Muscle layer of colon (tissue), 2 donors: ENCODE results near the gene PLXND1.

ENCODE experiments used
- H3K27ac ChIP-seq: one replicate; pipeline ENCODE4 v1.7.0; 2013; ENCODE audit warnings: low read depth, mild to moderate bottlenecking, low read length, moderate library complexity
- H3K27me3 ChIP-seq, 2 donors: one replicate each; pipeline ENCODE4 v1.7.0; 2013; ENCODE audit warnings: low read length in 2 of 2, mild to moderate bottlenecking in 2 of 2; ENCODE audit not compliant: insufficient read depth in 2 of 2, control insufficient read depth in 1 of 2
- H3K36me3 ChIP-seq: one replicate; pipeline ENCODE4 v1.7.0; 2013; ENCODE audit warnings: mild to moderate bottlenecking, low read length; ENCODE audit not compliant: insufficient read depth
- H3K4me1 ChIP-seq: one replicate; pipeline ENCODE4 v1.7.0; 2013; ENCODE audit warnings: mild to moderate bottlenecking, low read length; ENCODE audit not compliant: insufficient read depth
- H3K4me3 ChIP-seq, 2 donors: one replicate each; pipeline ENCODE4 v1.7.0; 2013; ENCODE audit warnings: low read length in 2 of 2, low read depth in 1 of 2, mild to moderate bottlenecking in 1 of 2, moderate library complexity in 1 of 2
- H3K9ac ChIP-seq: one replicate; pipeline ENCODE4 v1.7.0; 2013; ENCODE audit warnings: low read length
- H3K9me3 ChIP-seq: one replicate; pipeline ENCODE4 v1.7.0; 2013; ENCODE audit warnings: mild to moderate bottlenecking, low read length
- donor health status: abdominal sarcoma.
- donor health status: Adenocarcinoma of cecum.

Gene PLXND1

DNA sequence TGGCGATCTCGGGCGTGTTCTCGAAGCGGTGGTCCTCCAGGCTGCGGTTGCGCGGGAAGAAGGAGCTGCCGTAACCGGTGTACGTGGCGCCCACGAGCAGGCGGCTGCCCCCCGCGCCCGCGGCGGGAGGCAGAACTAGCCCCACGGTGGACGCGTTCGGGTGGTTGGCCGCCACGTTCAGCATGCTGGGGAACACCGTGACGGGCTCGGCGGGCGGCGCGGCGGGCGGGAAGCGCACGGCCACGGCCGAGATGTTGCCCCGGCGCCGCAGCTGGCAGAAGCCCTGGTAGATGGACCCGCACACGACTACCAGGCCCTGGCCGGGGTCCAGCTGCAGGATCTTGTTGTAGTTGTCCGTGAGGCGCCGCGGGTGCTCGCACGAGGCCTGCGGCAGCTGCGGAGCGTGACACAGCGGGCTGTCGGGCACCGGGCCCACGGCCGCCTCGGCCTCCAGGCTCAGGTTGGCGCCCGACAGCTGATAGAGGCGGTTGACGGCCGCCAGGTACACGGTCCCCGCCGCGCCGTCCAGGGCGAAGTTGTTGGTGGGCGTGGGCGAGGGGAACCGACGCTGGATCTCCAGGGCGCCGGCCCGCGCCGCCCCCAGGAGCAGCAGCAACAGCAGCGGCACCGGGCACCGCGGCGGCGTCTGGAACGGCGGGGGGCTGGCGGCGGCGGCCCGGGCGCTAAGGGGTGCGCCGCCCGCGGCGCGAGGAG lies 397 bp downstream of the PLXND1 start:
- Histone ChIP-seq H3K27ac (peak overlapping the region; percentile 70), H3K27me3 (peaks cover 0 to 6% of the 10 kb centered on the region in 2 donors), H3K4me1 (peaks cover 47% of the 10 kb centered on the region), H3K9me3 (no peaks in the 10 kb centered on the region), H3K4me3 (peak overlapping the region; percentile 37 to 60), H3K36me3 (no peaks in the 10 kb centered on the region), H3K9ac (no peak overlapping the region)

GRCh38 chr3:129605203-129605921 lies 1.1 kb downstream of the PLXND1 start:
- Histone ChIP-seq H3K36me3 (no peaks in the 10 kb centered on the region), H3K9ac (no peak overlapping the region), H3K27ac (peak overlapping the region; percentile 70), H3K4me3 (peak overlapping the region; percentile 37 to 63), H3K4me1 (peaks cover 50% of the 10 kb centered on the region), H3K9me3 (no peaks in the 10 kb centered on the region), H3K27me3 (peaks cover 0 to 6% of the 10 kb centered on the region in 2 donors)

DNA sequence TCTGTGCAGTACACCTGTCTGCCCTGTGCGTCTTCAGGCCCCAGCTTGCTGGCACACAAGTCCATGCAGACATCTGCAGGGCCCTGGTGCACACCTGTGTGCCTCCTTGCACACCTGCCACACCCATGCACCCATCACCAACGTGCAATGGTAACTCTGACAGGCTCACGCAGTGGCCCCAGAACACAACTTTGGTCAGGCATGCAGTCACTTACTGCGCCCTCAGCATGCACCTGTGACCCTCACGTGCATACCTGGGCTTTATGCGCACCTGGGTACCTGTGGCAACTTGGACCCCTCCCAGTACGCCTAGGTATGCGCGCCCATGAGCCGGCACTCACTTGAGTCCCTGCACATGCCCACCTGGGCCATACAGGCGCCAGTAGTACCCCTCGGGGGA lies 1.7 kb downstream of the PLXND1 start:
- Histone ChIP-seq H3K27ac (no peak overlapping the region), H3K4me3 (peak overlapping the region; percentile 29 to 63), H3K9me3 (no peaks in the 10 kb centered on the region), H3K27me3 (peaks cover 0 to 6% of the 10 kb centered on the region in 2 donors), H3K9ac (no peak overlapping the region), H3K36me3 (no peaks in the 10 kb centered on the region), H3K4me1 (peaks cover 53% of the 10 kb centered on the region)

GRCh38 chr3:129603991-129604749 lies 2.3 kb downstream of the PLXND1 start:
- Histone ChIP-seq H3K4me1 (peaks cover 52% of the 10 kb centered on the region), H3K9me3 (no peaks in the 10 kb centered on the region), H3K9ac (no peak overlapping the region), H3K36me3 (no peaks in the 10 kb centered on the region), H3K27me3 (peaks cover 0 to 6% of the 10 kb centered on the region in 2 donors), H3K27ac (no peak overlapping the region), H3K4me3 (peak overlapping the region in 1 of 2 donors; percentile 63)

GRCh38 chr3:129603561-129603942 lies 2.9 kb downstream of the PLXND1 start:
- H3K9ac ChIP-seq = peak overlapping the region; percentile 20
- peak overlapping the region in 1 of 2 donors; percentile 63 for H3K4me3 ChIP-seq
- H3K36me3 ChIP-seq = no peaks in the 10 kb centered on the region
- peaks cover 0 to 6% of the 10 kb centered on the region in 2 donors for H3K27me3 ChIP-seq
- no peak overlapping the region for H3K27ac ChIP-seq
- no peaks in the 10 kb centered on the region for H3K9me3 ChIP-seq
- peaks cover 54% of the 10 kb centered on the region for H3K4me1 ChIP-seq

DNA sequence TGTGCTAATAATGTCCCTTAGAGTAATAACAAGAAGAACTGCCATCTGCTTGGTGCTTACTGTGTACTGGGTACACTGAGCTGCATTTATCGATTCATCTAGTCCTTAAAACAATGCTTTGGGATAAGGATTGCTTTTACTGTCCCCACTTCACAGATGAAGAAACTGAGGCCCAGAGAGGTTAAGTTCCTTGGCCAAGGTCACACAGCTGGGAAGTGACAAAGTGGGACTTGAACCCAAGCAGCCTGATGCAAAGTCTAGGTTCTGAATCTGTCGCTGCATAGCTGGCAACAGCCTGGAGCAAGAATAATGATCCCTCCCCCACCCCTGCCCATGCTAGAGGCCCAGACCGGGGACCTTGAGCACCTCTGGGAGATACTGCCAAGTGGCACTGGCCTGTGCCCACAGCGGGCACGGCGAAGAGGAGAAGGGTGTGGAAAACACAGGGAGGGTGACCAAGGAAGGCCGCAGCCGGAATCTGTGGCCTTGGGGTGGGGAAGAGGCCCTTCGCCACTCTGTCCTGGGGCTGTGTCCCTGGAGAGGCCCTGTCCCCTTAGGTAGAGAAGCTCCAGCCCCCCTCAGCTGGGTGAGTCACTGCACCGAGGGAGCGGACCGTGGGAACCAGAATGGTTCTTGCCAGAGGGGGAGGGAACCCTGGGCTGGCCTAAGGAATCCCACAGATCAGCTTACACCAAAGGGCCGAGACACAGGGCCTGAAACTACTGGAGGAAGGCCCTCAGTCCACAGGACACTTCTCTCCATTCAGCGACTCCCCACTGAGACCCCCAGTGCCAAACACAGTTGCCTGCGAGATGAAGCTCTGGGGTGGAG lies 3.5 kb downstream of the PLXND1 start:
- Histone ChIP-seq H3K4me3 (peak overlapping the region in 1 of 2 donors; percentile 63), H3K36me3 (no peaks in the 10 kb centered on the region), H3K9me3 (no peaks in the 10 kb centered on the region), H3K9ac (peak overlapping the region; percentile 20), H3K4me1 (peaks cover 56% of the 10 kb centered on the region), H3K27me3 (peaks cover 0 to 6% of the 10 kb centered on the region in 2 donors), H3K27ac (peak overlapping the region; percentile 30)

DNA sequence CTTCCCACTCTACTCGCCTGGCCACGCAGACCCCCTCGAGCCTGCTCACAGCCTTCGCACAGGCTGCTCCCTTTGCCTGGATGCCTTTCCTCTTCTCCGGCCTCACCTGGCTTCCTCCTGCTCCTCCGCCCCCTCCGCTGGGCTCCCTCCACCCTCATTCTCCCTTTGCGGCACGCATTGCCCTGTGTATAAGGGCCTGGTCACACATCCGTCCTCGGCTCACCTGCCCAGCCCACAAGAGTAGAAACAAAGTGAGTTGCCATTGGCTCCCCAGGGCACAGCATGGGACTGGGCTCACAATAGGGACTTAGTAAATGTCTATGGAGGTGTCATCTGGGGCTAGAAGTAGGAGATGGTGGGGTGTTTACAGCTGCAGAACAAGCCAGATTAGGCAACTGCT lies 4.2 kb downstream of the PLXND1 start:
- Histone ChIP-seq H3K9me3 (no peaks in the 10 kb centered on the region), H3K9ac (no peak overlapping the region), H3K27me3 (peaks cover 0 to 6% of the 10 kb centered on the region in 2 donors), H3K27ac (no peak overlapping the region), H3K36me3 (no peaks in the 10 kb centered on the region), H3K4me3 (peak overlapping the region in 1 of 2 donors; percentile 63), H3K4me1 (peaks cover 56% of the 10 kb centered on the region)

GRCh38 chr3:129601713-129602112 lies 4.8 kb downstream of the PLXND1 start:
- no peaks in the 10 kb centered on the region for H3K36me3 ChIP-seq
- H3K27ac ChIP-seq = no peak overlapping the region
- H3K9ac ChIP-seq = no peak overlapping the region
- no peaks in the 10 kb centered on the region for H3K9me3 ChIP-seq
- H3K27me3 ChIP-seq = peaks cover 0 to 6% of the 10 kb centered on the region in 2 donors
- no peak overlapping the region for H3K4me3 ChIP-seq
- peaks cover 60% of the 10 kb centered on the region for H3K4me1 ChIP-seq

DNA sequence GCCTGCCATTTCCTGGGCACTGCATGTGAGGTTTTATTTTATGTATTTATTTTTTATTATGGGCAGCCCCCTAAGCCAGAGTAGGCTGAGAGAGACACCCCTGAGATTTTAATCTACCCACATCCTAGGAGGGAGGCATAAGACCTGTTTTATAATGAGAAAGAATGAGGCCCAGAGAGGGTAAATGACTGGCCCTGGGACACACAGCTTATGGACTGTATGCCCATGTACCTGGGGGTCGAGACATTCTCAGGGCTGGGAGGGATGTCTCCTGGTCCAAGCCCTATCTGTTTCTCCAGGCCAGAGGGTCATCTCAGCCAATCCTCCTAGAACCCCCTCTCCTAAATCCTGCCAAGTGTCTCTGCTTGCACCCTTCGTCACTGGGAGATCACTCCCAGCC lies 6.1 kb downstream of the PLXND1 start:
- H3K4me3 ChIP-seq = no peak overlapping the region
- no peaks in the 10 kb centered on the region for H3K9me3 ChIP-seq
- H3K36me3 ChIP-seq = no peaks in the 10 kb centered on the region
- no peak overlapping the region for H3K9ac ChIP-seq
- H3K4me1 ChIP-seq = peaks cover 73% of the 10 kb centered on the region
- peak overlapping the region; percentile 13 for H3K27ac ChIP-seq
- peaks cover 0 to 6% of the 10 kb centered on the region in 2 donors for H3K27me3 ChIP-seq

DNA sequence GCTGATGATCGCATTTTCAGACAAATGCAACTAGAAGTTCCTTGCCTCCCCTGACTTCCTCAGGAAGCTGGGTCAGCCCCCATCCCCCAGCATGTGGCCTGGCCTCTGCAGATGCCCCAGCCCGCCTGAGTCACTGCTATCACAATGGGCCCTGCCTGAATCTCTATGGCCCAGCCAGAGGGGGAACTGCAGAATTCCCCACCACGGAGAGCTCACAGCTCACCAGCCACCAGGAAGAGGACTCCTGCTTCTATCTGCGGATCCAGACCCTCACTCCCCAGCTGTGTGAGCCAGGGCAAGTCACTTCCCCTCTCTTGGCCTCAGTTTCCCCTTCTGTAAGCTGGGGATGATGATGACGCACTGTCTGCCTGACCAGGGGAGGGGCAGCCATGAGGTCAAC lies 6.9 kb downstream of the PLXND1 start:
- Histone ChIP-seq H3K36me3 (no peaks in the 10 kb centered on the region), H3K27ac (peak overlapping the region; percentile 13), H3K9ac (no peak overlapping the region), H3K9me3 (no peaks in the 10 kb centered on the region), H3K4me3 (no peak overlapping the region), H3K4me1 (peaks cover 78% of the 10 kb centered on the region), H3K27me3 (peaks cover 0 to 2% of the 10 kb centered on the region in 2 donors)
